ENCODE results near the gene CSMD2. TPM values are rescaled to one million over a fixed set of nuclear protein-coding genes. Genes with fewer than 3 reads are reported as not detected.

The CSMD2 gene
- total RNA-seq, 3 donors from 2014 or later, result 0.12 to 0.41 (median 0.28) TPM

DNA sequence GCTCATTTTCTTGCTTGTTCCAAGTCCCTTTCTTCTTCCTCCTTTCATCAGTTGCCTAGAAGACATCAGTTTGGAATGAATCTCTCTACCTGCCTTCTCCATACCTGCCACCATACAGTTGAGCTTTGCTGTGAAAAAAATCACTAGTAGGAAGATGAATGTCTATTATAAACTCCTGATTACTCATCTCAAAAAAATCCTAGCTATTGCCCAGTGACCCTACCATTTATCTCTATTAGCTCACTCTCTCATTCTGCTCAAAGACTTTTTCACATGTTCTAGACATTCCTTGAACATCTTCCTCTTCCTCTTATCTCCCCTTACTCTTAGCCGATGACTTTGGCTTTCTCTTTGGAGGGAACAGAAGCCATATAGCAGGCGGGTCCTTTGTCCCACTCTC is 350.9 kb downstream of the CSMD2 start:
- intact Hi-C loops (cut with DNase I, micrococcal nuclease), result no loop called here
- Histone ChIP-seq H3K4me3 (no peak overlapping the region), H3K9me3 (no peaks in the 10 kb centered on the region), H3K4me1 (ENCODE audit: low read depth) (no peaks in the 10 kb centered on the region), H3K36me3 (ENCODE audit: low read depth) (no peaks in the 10 kb centered on the region)
- no peak for ATAC-seq
- DNase-seq, result no peak
- TF ChIP-seq CTCF (IDR thresholded peaks at IDR 0.05), result no peak

GRCh38 chr1:33810571-33810970 is 354.5 kb downstream of the CSMD2 start:
- no peak for TF ChIP-seq CTCF (IDR thresholded peaks at IDR 0.05)
- intact Hi-C loops (cut with DNase I, micrococcal nuclease), result no loop called here
- ATAC-seq, result no peak
- H3K36me3 ChIP-seq (ENCODE audit: low read depth), result no peaks in the 10 kb centered on the region
- no peak overlapping the region for H3K4me3 ChIP-seq
- peaks cover 5% of the 10 kb centered on the region for H3K9me3 ChIP-seq
- no peaks in the 10 kb centered on the region for H3K4me1 ChIP-seq (ENCODE audit: low read depth)
- no peak for DNase-seq

GRCh38 chr1:33805988-33806387 is 359.0 kb downstream of the CSMD2 start:
- H3K4me3 ChIP-seq, result no peak overlapping the region
- H3K9me3 ChIP-seq, result peaks cover 5% of the 10 kb centered on the region
- intact Hi-C loops (cut with DNase I, micrococcal nuclease), result no loop called here
- TF ChIP-seq CTCF (IDR thresholded peaks at IDR 0.05), result no peak
- no peaks in the 10 kb centered on the region for H3K4me1 ChIP-seq (ENCODE audit: low read depth)
- no peak for DNase-seq
- no peak for ATAC-seq
- H3K36me3 ChIP-seq (ENCODE audit: low read depth), result no peaks in the 10 kb centered on the region

DNA sequence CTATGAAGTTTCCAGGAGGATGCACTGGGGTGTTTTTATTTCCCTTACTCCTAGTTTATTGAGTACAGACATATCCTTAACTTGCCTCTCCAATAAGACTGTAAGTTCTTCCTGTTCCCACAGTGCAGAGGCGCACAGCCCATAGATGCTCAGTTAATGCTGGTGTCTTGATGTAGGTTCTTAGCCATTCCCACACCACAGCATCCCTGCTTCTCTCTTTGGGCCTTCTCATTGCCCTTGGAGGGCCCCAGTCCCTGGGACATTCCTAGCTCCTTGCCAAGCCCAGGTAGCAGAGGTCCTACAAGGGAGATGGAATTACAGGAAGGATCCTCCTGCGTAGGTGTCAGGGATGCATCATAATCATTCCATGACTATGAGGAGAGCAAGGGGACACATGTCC is 362.8 kb downstream of the CSMD2 start:
- no peak for ATAC-seq
- intact Hi-C loops (cut with DNase I, micrococcal nuclease), result no loop called here
- TF ChIP-seq CTCF (IDR thresholded peaks at IDR 0.05), result no peak

DNA sequence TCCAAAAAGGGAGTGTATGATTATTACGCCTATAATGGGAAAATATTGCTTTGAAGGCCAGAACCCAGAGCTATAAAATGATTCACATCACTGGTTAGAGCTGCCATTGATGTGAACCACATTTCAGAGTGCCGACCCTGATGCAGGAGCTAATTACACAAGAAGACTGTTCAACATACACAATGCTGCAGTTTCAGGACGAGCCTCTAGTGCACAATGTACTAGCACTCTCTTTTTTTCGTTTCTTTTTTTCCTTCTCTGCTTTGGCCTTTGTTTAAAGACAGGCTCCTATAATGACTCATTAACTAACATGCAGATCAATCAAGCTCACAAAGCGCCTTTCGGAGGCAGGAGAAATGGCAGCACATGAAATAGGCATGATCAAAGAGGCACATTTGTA is 367.2 kb downstream of the CSMD2 start:
- TF ChIP-seq CTCF (IDR thresholded peaks at IDR 0.05), result no peak
- no peaks in the 10 kb centered on the region for H3K4me1 ChIP-seq (ENCODE audit: low read depth)
- DNase-seq (no peak), ATAC-seq (no peak)
- H3K9me3 ChIP-seq, result peaks cover 26% of the 10 kb centered on the region
- H3K36me3 ChIP-seq (ENCODE audit: low read depth), result no peaks in the 10 kb centered on the region
- H3K4me3 ChIP-seq, result no peak overlapping the region
- intact Hi-C loops (cut with DNase I, micrococcal nuclease), result no loop called here

More for the DNA sequence above, 362.8 kb downstream of the CSMD2 start:
- Histone ChIP-seq H3K36me3 (ENCODE audit: low read depth) (no peaks in the 10 kb centered on the region), H3K9me3 (peaks cover 9% of the 10 kb centered on the region), H3K4me3 (no peak overlapping the region), H3K4me1 (ENCODE audit: low read depth) (no peaks in the 10 kb centered on the region)
- no peak for DNase-seq

GRCh38 chr1:33792651-33793050 is 372.4 kb downstream of the CSMD2 start:
- no peak for DNase-seq

More at GRCh38 chr1:33792651-33793050, 372.4 kb downstream of the CSMD2 start:
- TF ChIP-seq CTCF (IDR thresholded peaks at IDR 0.05), result no peak
- intact Hi-C loops (cut with DNase I, micrococcal nuclease), result no loop called here
- no peak for ATAC-seq
- H3K9me3 ChIP-seq, result peaks cover 21% of the 10 kb centered on the region
- H3K4me3 ChIP-seq, result no peak overlapping the region
- no peaks in the 10 kb centered on the region for H3K4me1 ChIP-seq (ENCODE audit: low read depth)
- no peaks in the 10 kb centered on the region for H3K36me3 ChIP-seq (ENCODE audit: low read depth)

Measured in mucosa of descending colon (tissue), 3 donors.